OCI-LY3 (cell line): ENCODE data around the gene THRB.

ENCODE experiments used
- EZH2phosphoT487 ChIP-seq: fragments of 200-600 bp; shearing (Covaris generic); IDR thresholded peaks from 2 replicates; pipeline ENCODE4 v1.6.1; 2018; ENCODE audit warnings: antibody characterized with exemption, mixed run types, low read depth
- TF ChIP-seq, protein P1 (sequence below): fragments of 200-600, 300-600 bp; sonication (generic); IDR thresholded peaks from 2 replicates; pipeline ENCODE4 v1.5.1; 2014; ENCODE audit warnings: antibody characterized with exemption, low read length, low read depth

DNA sequence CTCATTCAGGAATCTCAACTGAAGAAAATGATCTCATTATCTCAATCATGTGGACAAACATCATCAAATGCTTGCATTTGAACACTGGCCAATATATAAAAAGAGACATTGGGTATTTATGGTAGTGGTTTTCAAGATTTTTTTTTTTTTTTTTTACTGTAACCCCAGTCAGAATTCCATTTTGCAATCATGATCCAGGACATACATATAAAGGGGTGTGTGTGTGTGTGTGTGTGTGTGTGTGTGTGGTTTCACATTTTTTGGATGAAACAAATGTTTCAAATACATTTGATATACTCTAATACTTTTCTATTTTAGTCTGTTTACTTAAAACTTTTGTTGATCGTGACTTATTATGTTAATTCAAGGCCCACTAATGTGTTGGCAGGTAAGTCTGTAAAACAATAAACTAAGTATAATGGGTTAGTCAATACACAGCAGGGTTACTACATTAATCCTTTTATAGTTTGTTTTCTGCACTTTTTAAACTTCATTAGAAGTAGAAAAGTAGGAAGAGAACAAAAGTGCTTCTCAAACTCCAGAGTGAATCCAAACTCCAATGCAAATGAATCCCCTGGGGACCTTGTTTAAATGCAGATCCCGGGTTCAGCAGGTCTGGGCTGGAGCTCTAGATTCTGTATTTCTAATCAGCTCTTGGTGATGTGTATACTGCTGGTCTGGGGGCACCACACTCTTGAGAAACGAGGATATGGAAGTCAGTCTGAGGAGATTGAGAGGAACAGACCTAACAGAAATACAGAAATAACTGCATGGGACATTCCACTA, 17.6 kb downstream of the THRB start:
- TF ChIP-seq, protein P1, sequence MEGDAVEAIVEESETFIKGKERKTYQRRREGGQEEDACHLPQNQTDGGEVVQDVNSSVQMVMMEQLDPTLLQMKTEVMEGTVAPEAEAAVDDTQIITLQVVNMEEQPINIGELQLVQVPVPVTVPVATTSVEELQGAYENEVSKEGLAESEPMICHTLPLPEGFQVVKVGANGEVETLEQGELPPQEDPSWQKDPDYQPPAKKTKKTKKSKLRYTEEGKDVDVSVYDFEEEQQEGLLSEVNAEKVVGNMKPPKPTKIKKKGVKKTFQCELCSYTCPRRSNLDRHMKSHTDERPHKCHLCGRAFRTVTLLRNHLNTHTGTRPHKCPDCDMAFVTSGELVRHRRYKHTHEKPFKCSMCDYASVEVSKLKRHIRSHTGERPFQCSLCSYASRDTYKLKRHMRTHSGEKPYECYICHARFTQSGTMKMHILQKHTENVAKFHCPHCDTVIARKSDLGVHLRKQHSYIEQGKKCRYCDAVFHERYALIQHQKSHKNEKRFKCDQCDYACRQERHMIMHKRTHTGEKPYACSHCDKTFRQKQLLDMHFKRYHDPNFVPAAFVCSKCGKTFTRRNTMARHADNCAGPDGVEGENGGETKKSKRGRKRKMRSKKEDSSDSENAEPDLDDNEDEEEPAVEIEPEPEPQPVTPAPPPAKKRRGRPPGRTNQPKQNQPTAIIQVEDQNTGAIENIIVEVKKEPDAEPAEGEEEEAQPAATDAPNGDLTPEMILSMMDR = no peak
- no peak for TF ChIP-seq EZH2phosphoT487
